Endothelial cell (in vitro differentiated cells): ENCODE data around the gene MAGEB17. TPM values are rescaled to one million over a fixed set of nuclear protein-coding genes. Genes with fewer than 3 reads are reported as not detected.
"Not testable (repeated sequence)": the region's sequence is repeated elsewhere in the genome, so short reads cannot be mapped to it uniquely, and the experiment has no call there.

Experiments used
- DNase-seq: peaks from one replicate; pipeline ENCODE4 v3.0.0; 2021; ENCODE audit warnings: low spot score
- H3K27ac Mint-ChIP-seq: one replicate; pipeline ENCODE4 v1.8.0; 2021; ENCODE audit warnings: mixed read lengths, inconsistent platforms; ENCODE audit not compliant: unreplicated experiment
- H3K27me3 Mint-ChIP-seq: one replicate; pipeline ENCODE4 v1.8.0; 2021; ENCODE audit warnings: mild to moderate bottlenecking, moderate library complexity, mixed read lengths, inconsistent platforms; ENCODE audit not compliant: unreplicated experiment
- H3K36me3 Mint-ChIP-seq: one replicate; pipeline ENCODE4 v1.8.0; 2021; ENCODE audit warnings: mild to moderate bottlenecking, low read depth, mixed read lengths, inconsistent platforms; ENCODE audit not compliant: unreplicated experiment
- H3K4me1 Mint-ChIP-seq: one replicate; pipeline ENCODE4 v1.8.0; 2021; ENCODE audit warnings: mild to moderate bottlenecking, mixed read lengths, inconsistent platforms; ENCODE audit not compliant: unreplicated experiment
- H3K4me3 Mint-ChIP-seq: one replicate; pipeline ENCODE4 v1.8.0; 2021; ENCODE audit warnings: mild to moderate bottlenecking, mixed read lengths, inconsistent platforms; ENCODE audit not compliant: unreplicated experiment
- H3K9me3 Mint-ChIP-seq: one replicate; pipeline ENCODE4 v1.8.0; 2021; ENCODE audit warnings: mixed read lengths, inconsistent platforms; ENCODE audit not compliant: unreplicated experiment
- CTCF ChIP-seq: fragments of 200-600 bp; sonication (generic); IDR thresholded peaks from one replicate; pipeline ENCODE4 v1.5.0; 2021; ENCODE audit warnings: antibody characterized with exemption; ENCODE audit not compliant: unreplicated experiment
- total RNA-seq: library from RNA; stranded (reverse); fragmentation: NEBNext Ultra II Directional; extraction: Animal tissue kit (Norgen Biotek cat#: 25700); gene quantifications from one replicate; pipeline ENCODE4 v1.2.1, GENCODE V29; 2021; ENCODE audit not compliant: unreplicated experiment

The MAGEB17 gene
- total RNA-seq, 1 donor from 2014 or later: not detected

- no peak for DNase-seq
- no peak for TF ChIP-seq CTCF
- Mint-ChIP-seq H3K4me3 (no peak overlapping the region), H3K36me3 (no peaks in the 10 kb centered on the region), H3K27ac (no peak overlapping the region), H3K27me3 (no peaks in the 10 kb centered on the region), H3K9me3 (no peaks in the 10 kb centered on the region), H3K4me1 (no peaks in the 10 kb centered on the region)
Measured at GRCh38 chrX:16177260-16177659, 10.0 kb downstream of the MAGEB17 start.

DNA sequence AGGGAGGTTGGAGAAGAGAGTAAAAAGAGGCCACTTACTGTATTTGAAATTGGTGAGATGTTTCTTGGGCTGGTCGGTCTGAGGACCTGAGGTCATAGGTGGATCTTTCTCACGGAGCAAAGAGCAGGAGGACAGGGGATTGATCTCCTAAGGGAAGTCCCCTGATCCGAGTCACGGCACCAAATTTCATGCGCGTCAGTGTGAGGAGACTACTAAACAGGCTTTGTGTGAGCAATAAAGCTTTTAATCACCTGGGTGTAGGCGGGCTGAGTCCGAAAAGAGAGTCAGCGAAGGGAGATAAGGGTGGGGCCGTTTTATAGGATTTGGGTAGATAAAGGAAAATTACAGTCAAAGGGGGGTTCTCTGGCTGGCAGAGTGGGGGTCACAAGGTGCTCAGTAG, 16.6 kb downstream of the MAGEB17 start:
- not testable (repeated sequence) for H3K36me3 Mint-ChIP-seq, H3K4me3 Mint-ChIP-seq, DNase-seq, H3K27ac Mint-ChIP-seq, H3K27me3 Mint-ChIP-seq, H3K4me1 Mint-ChIP-seq, H3K9me3 Mint-ChIP-seq

- no peaks in the 10 kb centered on the region for H3K36me3 Mint-ChIP-seq
- H3K27ac Mint-ChIP-seq: no peak overlapping the region
- peaks cover 2% of the 10 kb centered on the region for H3K27me3 Mint-ChIP-seq
- no peaks in the 10 kb centered on the region for H3K9me3 Mint-ChIP-seq
- no peak for DNase-seq
- no peak overlapping the region for H3K4me3 Mint-ChIP-seq
- TF ChIP-seq CTCF: no peak
- peaks cover 4% of the 10 kb centered on the region for H3K4me1 Mint-ChIP-seq
Measured at GRCh38 chrX:16185725-16186136, 18.4 kb downstream of the MAGEB17 start.

DNA sequence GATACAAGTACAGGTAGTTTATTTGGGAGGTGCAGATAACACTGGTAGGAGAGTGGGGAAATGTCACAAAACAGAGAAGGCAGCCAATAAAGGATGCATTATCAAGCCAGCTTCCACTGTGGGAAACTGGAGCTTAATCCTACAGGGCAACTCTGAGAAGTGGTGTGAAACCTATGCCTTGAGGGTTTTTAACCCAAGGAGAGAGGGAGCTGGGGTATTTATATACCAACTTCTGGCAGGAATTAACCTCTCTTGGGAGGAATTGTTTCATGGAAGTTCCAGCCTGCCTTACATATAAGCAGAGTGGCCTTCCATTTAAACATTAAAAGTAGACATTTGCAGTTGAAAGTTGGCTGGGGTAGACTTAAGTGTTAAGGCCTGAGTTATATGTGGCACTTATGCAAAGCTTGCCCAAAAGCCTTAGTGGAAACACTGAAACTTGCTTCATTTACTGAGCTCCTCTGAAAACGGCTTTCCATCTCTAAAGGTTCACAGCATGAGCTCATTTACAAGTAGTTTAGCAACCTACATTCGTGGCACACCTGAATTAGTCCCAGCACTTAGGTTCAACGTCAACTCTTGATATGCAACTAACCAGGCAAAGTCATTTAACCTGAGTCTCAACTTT, 19.2 kb downstream of the MAGEB17 start:
- H3K36me3 Mint-ChIP-seq: no peaks in the 10 kb centered on the region
- no peaks in the 10 kb centered on the region for H3K9me3 Mint-ChIP-seq
- H3K27me3 Mint-ChIP-seq: peaks cover 2% of the 10 kb centered on the region
- H3K4me3 Mint-ChIP-seq: no peak overlapping the region
- no peak overlapping the region for H3K27ac Mint-ChIP-seq
- H3K4me1 Mint-ChIP-seq: peaks cover 4% of the 10 kb centered on the region
- TF ChIP-seq CTCF: no peak
- DNase-seq: no peak

GRCh38 chrX:16187024-16187760, 19.9 kb downstream of the MAGEB17 start:
- H3K4me1 Mint-ChIP-seq: peaks cover 4% of the 10 kb centered on the region
- H3K36me3 Mint-ChIP-seq: no peaks in the 10 kb centered on the region
- no peaks in the 10 kb centered on the region for H3K9me3 Mint-ChIP-seq
- H3K4me3 Mint-ChIP-seq: no peak overlapping the region
- no peak for TF ChIP-seq CTCF
- no peak for DNase-seq
- H3K27me3 Mint-ChIP-seq: peaks cover 2% of the 10 kb centered on the region
- no peak overlapping the region for H3K27ac Mint-ChIP-seq
